Right lung (tissue), 5 donors: ENCODE data around the gene PLPP2. TPM values are rescaled to one million over a fixed set of nuclear protein-coding genes. Genes with fewer than 3 reads are reported as not detected.
"Not testable (repeated sequence)": the region's sequence is repeated elsewhere in the genome, so short reads cannot be mapped to it uniquely, and the experiment has no call there.

Experiments
- DNase-seq, 2 donors: peaks; one replicate each; pipeline ENCODE4 v3.0.0-alpha.2; 2013
- polyA plus RNA-seq, 5 donors: library from polyadenylated mRNA; unstranded; fragments of 120-200 nt; gene quantifications; one replicate each; pipeline versions ENCODE4 v1.2.1 to v1.2.3, GENCODE V29; 2013; ENCODE audit warnings: inconsistent platforms in 1 of 5, low replicate concordance in 1 of 5; ENCODE audit not compliant: insufficient read length in 5 of 5, insufficient read depth in 1 of 5

PLPP2 gene
- polyA plus RNA-seq, 5 donors = 3.9 to 7.3 (median 5.2) TPM

DNA sequence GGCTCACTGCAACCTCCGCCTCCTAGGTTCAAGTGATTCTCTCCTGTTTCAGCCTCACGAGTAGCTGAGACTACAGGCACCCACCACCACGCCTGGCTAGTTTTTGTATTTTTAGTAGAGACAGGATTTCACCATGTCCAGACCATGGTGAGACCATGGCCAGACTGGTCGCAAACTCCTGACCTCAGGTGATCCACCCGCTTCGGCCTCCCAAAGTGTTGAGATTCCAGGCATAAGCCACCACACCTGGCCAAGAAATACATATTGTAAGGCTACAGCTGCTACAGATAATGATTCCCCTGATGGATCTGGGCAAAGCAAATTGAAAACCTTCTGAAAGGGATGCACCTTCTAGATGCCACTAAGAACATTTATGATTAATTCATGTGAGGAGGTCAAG is 17.8 kb downstream of the PLPP2 start:
- DNase-seq = no peak

DNA sequence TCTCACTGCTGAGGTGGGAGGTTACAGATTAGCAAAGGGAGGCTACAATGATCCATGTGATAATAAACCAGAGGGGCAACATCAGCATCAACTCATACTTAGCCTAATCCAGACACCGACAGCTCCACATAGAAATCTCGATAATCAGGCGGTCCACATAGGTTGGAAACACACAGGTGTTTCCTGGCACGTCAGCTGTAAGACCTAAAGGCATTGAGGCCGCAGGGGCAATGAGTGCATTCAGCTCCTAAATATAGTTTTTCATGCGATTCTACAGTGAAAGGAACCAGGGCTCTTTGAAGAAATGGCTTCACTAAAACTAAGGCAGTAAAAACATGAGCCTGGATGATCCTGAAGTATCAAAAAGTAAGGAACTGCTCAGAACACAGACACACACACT is 19.3 kb downstream of the PLPP2 start:
- DNase-seq = no peak

DNA sequence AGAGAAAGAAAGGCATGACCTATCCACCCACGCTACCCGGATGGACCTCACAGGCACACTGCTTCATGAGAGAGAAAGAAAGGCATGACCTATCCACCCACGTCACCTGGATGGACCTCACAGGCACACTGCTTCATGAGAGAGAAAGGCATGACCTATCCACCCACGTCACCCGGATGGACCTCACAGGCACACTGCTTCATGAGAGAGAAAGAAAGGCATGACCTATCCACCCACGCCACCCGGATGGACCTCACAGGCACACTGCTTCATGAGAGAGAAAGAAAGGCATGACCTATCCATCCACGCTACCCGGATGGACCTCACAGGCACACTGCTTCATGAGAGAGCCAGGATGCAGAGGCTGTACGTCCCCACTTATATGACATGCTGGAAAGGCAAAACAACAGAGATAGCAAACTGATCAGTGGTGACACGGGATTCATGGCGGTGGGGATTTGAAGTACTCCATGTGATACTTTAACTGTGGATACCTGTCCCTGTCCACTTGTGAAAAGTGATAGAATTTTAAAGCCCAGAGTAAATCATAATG is 20.4 kb downstream of the PLPP2 start:
- DNase-seq = not testable (repeated sequence)

DNA sequence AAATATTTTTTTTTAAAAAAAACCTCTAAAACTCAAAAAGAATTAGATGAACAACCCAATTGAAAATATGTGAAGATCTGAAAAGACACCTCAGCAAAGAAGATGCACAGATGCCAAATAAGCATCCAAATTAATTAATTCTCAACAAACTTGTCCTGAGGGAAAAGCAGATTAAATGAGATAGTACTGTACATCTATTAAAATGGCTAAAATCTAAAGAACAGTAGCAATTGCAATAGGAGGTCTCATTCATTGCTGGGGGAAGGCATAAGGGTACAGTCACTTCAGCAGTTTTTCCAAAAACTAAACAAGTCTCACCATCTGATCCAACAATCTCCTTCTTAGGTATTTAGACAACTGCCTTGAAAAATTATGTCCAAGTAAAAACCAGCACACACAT is 22.0 kb downstream of the PLPP2 start:
- no peak for DNase-seq

DNA sequence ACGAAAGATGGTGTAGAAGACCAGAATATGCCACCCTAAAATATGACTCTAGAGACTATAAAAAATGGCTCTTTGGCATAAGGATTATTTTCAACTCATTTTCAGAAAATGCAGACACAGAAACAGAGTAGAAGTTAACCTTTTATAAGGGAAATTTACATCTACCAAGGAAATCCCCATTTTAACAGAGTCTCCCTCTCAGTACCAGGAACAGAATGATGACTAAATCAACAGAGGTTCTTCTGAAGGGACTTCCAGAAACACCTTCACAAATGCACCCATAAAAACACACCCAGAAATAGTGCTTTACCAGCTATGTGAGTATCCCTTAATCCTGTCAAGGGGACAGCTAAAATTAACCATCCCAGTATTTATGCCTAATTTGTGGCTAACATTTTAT is 29.1 kb downstream of the PLPP2 start:
- no peak for DNase-seq

DNA sequence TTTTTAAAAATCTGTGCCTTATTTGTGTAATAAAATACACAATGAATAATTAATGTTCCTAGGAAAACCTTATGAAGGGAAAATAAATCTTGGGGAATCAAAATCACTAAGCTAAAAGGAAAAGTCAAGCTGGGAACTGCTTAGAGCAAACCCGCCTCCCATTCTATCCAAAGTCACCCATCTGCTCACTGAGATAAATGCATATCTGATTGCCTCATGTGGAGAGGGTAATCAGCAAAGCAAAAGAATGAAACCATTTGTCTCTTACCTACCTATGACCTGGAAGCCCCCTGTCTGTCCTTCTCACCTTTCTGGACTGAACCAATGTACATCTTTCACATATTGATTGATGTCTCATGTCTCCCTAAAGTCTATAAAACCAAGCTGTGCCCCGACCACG is 34.4 kb downstream of the PLPP2 start:
- not testable (repeated sequence) for DNase-seq

DNA sequence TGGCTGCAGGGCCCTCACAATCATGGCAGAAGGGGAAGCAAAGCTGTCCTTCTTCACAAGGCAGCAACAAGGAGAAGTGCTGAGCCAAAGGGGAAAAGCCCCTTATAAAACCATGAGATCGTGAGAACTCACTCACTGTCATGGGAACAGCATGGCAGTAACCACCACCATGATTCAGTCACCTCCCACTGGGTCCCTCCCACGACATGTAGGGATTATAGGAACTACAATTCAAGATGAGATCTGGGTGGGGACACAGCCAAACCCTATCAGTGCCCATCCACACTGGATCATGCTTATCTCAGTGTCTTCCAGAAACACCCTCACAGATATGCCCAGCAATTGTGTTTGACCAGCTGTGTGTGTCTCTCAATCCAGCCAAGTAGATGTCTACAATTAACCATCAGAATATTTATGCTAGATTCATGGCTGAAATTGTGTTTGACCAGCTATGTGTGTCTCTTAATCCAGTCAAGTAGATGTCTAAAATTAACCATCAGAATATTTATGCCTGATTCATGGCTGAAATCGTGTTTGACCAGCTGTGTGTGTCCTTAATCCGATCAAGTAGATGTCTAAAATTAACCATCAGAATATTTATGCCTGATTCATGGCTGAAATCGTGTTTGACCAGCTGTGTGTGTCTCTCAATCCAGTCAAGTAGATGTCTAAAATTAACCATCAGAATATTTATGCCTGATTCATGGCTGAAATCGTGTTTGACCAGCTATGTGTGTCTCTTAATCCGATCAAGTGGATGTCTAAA is 38.6 kb downstream of the PLPP2 start:
- DNase-seq = not testable (repeated sequence)

DNA sequence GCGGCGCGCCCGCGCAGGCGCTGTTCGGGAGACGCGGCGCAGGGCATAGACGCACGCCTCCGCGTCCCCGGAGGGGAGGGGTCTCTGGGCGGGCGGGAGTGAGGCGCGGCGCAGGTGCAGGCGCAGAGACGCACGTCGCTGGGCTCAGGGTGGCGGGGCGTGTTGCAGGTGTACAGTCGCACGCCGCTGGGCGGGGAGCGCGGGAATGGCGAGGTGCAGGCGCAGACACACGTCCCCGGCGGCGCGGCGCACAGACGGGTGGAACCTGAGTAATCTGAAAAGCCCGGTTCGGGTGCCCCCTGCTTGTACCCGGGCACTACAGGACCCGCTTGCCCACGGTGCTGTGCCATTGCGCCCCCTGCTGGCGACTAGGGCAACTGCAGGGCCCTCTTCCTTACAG is 44.7 kb downstream of the PLPP2 start:
- no peak for DNase-seq

DNA sequence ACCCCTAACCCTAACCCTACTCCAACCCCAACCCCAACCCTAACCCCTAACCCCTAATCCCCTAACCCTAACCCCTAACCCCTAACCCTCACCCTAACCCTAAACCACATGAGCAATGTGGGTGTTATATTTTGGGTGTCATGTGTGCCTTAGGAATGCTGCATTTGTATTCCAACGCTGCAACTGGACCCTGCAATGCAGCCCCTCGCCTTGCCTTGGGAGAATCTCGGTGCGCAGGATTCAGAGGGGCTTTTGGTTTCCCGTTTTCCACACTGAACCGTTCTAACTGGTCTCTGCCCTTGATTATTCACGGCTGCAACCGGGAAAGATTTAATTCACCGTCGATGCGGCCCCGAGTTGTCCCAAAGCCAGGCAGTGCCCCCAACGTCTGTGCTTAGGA is 45.3 kb downstream of the PLPP2 start:
- DNase-seq = not testable (repeated sequence)

DNA sequence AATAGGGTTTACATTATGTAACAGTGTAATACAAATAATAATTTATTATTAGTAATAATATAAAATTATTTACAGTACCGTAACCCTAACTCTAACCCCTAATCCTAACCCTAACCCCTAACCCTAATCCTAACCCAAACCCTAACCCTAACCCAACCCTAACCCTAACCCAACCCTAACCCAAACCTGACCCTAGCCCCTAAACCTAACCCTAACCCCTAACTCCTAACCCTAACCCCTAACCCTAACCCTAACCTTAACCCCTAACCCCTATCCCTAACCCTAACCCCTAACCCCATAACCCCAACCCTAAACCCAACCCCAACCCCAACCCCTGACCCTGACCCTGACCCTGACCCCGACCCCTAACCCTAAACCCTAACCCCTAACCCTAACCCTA is 45.7 kb downstream of the PLPP2 start:
- DNase-seq = no peak

Other genes starting within 250 kb of the PLPP2 start
- not detected for gene OR4F17, start 184.3 kb downstream of the PLPP2 start, polyA plus RNA-seq
- gene MIER2, start 53.4 kb upstream of the PLPP2 start, polyA plus RNA-seq = 10 to 100 TPM; 18.9 to 35.9 (median 26.1) TPM
- under 1 TPM; 0.33 to 0.86 (median 0.54) TPM for gene C2CD4C, start 117.7 kb upstream of the PLPP2 start, polyA plus RNA-seq
- gene SHC2, start 169.6 kb upstream of the PLPP2 start, polyA plus RNA-seq = 10 to 100 TPM; 13.3 to 30.9 (median 21.0) TPM
- 10 to 100 TPM in 2 of 5 donors, 1 to 10 TPM in 3; 4.0 to 14.7 (median 6.2) TPM for gene MADCAM1, start 205.1 kb upstream of the PLPP2 start, polyA plus RNA-seq
- 10 to 100 TPM in 1 of 5 donors, 1 to 10 TPM in 4; 4.0 to 15.5 (median 6.6) TPM for gene TPGS1, start 216.1 kb upstream of the PLPP2 start, polyA plus RNA-seq
- gene CDC34, start 240.4 kb upstream of the PLPP2 start, polyA plus RNA-seq = 10 to 100 TPM; 43.5 to 68.9 (median 50.8) TPM